Central memory CD4-positive, alpha-beta T cell (primary cell): Measurements from ENCODE around the gene BFSP1.

ENCODE experiments used
- DNase-seq: peaks from one replicate; pipeline ENCODE4 v3.0.0; 2022

Gene BFSP1

GRCh38 chr20:17457588-17458190, 73.5 kb downstream of the BFSP1 start:
- DNase-seq: no peak

- DNase-seq: no peak
Measured at GRCh38 chr20:17457079-17457478, 74.1 kb downstream of the BFSP1 start.

GRCh38 chr20:17456279-17456678, 74.9 kb downstream of the BFSP1 start:
- DNase-seq: no peak

DNA sequence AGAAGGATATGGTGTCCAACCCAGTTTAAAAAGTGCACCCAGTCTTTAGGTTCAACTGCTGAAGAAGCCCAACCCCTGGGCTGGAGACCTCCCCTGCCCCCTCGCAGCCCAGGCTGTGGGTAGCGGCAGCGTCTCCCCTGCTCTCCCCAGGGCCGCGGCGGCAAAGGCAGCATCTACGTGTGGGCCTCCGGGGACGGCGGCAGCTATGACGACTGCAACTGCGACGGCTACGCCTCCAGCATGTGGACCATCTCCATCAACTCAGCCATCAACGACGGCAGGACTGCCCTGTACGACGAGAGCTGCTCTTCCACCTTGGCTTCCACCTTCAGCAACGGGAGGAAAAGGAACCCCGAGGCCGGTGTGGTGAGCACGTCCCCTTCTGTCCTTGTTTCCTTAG, 77.6 kb downstream of the BFSP1 start:
- no peak for DNase-seq

GRCh38 chr20:17452441-17452840, 78.7 kb downstream of the BFSP1 start:
- no peak for DNase-seq

GRCh38 chr20:17449031-17449430, 82.1 kb downstream of the BFSP1 start:
- no peak for DNase-seq

- no peak for DNase-seq
Measured at GRCh38 chr20:17448071-17448470, 83.1 kb downstream of the BFSP1 start.

DNA sequence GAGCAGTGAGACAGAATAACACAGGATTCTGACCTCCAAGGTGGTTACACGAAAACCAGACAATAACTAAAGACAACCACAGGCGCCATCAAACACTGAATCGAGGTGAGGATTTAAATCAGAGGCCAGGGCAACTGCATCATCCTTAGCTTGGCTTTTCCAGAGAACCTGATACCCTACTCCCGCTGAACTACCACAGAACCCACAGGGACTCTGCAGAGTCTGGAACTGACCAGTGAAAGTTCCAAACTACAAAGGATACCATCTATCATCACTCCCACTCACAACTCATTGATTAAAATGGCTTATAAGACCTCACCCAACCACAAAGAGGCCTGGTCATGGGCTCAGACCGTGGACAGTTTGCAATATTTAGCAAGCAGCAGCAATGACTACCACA, 85.0 kb downstream of the BFSP1 start:
- no peak for DNase-seq

DNA sequence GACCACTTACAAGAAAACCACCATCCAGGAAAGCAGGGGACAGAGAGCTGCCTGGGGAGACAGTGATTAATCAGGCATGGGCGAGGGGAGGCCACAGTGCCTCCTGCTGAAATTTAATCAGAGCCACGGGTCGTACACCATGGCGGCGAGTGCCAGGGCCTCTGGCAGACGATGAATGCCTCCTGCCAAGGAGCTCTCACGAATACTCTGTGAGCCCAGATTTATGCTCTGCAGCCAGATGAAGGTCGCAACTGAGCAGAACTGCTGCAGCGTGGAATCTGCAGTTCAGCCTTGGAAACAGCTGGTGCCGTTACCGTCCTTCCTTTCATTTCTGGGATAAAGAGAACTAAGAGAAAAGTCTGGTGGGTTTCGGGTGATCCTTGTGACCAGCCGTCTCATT, 85.6 kb downstream of the BFSP1 start:
- DNase-seq: no peak

- no peak for DNase-seq
Measured at GRCh38 chr20:17444091-17444490, 87.1 kb downstream of the BFSP1 start.
